HG02571 (cell line): Measurements from ENCODE around the gene GCGR.

Source experiments
- ATAC-seq: cut with Tn5 transposase; IDR thresholded peaks from one replicate; pipeline ENCODE4 v1.9.1; 2021; ENCODE audit warnings: mild to moderate bottlenecking, moderate library complexity; ENCODE audit not compliant: unreplicated experiment

GCGR gene

DNA sequence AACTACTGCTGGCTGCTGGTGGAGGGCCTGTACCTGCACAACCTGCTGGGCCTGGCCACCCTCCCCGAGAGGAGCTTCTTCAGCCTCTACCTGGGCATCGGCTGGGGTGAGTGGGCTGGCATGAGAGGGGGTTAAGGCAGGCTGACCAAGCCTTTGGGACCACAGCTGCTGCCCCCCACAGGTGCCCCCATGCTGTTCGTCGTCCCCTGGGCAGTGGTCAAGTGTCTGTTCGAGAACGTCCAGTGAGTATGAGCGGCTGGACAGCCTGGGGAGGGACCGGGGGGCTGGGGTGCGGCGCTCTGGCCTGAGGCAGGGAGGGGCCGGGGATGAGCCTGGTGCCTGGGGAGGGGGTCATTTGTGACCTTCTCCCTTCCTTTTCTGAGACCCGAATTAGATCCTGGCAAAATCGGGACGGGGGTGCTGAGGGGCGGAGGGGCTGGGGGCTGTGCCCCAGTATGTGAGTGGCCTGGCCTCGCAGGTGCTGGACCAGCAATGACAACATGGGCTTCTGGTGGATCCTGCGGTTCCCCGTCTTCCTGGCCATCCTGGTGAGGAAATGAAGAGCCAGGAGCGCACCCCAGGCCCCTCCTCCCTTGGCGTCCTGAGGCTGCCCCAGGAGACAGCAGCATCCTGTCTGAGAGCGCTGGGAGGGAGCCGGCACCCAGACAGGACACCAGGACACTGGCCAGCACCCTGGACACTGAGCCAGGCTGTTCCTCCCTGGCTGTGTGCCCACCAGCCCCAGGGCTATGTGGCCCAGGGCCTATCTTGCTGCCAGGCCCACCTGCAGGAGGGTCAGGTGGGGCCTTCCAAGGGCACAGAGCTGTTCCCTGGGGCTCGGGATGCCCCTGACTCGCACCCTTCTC, 8.0 kb downstream of the GCGR start:
- no peak for ATAC-seq

- ATAC-seq = no peak
Observed at GRCh38 chr17:81812571-81813370, 8.8 kb downstream of the GCGR start.

DNA sequence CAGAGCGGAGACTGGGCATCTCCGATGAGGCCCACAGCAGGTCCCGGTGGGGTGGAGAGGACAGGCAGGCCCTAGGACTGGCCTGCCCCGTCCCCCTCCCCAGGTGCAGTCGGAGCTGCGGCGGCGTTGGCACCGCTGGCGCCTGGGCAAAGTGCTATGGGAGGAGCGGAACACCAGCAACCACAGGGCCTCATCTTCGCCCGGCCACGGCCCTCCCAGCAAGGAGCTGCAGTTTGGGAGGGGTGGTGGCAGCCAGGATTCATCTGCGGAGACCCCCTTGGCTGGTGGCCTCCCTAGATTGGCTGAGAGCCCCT, 9.4 kb downstream of the GCGR start:
- no peak for ATAC-seq

DNA sequence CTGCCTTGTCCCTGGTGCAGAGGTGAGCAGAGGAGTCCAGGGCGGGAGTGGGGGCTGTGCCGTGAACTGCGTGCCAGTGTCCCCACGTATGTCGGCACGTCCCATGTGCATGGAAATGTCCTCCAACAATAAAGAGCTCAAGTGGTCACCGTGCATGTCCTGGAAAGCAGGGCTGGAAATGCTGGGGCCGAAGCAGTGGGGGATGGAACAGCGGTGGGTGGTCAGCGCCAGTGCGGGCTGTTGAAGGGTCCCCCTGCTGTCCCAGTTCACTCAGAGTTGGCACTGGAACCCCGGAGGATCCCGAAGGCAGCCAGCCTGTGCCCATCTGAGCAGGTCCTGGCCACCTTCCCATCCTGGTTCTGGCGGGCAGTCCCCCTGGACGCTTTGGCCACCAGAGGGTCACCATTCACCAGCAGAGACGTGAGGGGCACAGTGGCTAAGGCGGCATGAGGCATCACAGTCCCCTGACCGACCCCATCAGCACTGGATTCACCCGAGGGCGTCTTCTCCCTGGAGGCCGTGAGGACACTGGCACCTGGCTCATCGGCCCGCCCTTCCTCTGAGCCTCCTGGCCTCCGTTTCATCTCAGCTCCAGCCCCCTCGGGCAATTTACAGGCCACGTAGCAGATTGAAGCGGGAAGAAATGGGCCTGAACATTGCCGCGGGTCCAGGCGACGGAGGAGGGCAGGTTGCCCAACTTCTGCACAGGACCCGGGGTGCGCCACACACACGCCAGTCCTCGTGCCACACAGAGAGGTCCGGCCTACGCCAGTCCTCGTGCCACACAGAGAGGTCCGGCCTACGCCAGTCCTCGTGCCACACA, 10.1 kb downstream of the GCGR start:
- no peak for ATAC-seq

DNA sequence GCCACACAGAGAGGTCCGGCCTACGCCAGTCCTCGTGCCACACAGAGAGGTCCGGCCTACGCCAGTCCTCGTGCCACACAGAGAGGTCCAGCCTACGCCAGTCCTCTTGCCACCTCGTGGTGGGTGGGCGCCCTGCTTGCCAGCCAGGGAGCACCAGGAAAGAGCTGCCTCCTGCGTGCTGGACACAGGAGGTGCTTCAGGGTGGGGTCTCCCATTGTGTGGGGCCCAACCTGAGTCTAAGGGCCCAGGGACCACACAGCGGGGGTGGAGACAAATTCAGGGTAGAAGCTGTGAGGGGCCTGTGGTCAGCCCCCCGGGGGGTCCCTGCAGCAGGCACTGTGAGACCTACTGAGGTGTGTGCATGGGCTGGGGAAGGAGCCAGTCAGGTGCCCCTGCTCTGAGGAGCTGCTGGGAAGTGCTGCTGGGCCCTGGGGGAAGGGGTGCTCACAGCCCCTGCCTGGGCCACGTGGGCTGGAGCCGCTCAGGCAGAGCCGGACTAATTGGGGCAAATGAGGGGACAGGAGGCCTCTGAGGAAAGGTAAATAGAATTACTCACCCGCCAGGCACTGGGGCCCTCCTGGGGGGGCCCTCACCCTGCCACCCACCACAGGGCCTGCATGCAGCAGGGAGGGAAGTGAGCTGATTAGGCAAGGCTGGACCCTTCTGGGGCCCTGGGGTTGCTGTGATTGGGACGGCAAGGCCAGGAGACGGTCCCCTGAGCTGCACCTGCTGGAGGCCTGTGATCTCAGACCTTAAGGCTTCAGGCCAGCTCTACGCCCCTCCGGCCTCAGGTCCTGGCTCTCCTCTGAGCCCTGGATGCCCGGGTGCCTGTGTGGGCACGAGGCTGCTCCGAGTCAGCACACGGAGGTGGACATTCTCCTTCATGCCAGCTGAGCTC, 11.0 kb downstream of the GCGR start:
- ATAC-seq = no peak

- no peak for ATAC-seq
Observed at GRCh38 chr17:81815646-81815986, 11.7 kb downstream of the GCGR start.

DNA sequence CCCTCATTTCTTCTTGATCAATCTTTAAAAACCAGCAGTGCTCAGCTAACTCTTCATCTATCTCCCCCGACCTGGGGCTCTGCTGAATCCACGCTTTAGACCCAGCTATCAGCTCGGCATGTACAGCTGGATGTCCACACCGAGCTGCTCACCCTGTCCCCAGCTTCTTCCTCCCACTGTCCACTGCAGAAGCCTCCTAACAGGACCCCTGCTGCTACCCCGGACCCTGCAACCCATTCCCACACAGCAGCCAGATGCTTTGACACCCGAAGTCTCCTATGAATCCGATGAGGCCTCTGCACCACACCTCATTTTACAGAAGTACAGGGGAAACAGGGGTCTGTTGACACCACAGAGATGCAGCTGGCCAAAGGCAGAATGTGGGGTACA, 13.8 kb downstream of the GCGR start:
- ATAC-seq = no peak

GRCh38 chr17:81819708-81820107, 15.8 kb downstream of the GCGR start:
- no peak for ATAC-seq

DNA sequence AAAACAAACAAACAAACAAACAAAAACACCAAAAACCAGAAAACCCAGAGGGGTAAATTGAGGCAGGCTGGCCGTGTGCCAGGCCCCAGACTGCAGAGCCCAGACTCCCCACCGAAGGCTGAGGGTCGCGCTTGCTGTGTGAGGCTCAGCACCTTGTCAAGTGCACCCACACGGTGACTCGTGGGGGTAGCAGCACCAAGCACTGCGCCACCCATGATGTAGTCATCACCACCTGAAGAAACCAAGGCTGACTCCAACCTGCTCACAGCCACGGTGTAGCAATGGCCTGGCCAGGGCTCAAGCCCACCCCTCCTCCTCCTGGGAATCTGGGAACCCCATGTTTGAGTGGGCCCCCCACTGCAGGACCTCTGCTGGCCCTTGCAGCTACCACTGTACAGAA, 17.2 kb downstream of the GCGR start:
- no peak for ATAC-seq

DNA sequence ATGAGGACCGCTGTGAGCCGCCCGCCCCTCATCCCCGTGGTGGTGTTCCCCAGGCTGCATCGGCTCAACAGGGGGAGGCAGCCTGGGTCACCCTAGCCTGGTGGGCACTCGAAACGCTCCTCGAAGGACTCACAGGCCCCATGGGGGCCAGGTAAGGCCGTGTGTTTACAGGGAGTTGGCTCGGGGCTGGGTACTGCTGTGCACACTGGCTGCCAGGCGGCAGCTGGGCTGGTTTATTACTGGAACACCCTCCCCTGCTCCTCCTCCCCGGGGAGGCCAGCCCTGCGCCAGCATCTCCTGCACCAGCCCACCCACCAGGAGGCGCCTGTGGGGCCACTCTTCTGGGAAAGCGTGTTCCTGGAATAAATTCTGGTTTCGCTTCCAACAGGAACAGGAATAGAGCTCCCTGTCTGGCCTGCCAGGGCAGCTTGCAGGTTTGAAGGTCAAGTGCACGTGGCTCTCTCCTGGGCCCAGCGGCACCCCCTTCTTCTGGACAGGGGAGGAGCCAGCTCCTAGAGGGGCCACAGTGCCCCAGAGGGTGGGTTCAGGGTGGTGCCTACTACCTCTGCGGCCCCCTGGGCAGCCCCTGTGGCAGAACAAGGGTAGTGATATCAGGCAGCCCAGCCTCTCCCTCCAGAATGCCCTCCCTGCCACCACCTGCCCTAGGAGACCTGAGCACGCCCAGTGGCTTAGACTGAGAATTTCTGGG, 17.8 kb downstream of the GCGR start:
- no peak for ATAC-seq

GRCh38 chr17:81822312-81822637, 18.3 kb downstream of the GCGR start:
- ATAC-seq = no peak

- ATAC-seq = no peak
Observed at GRCh38 chr17:81822996-81823819, 19.3 kb downstream of the GCGR start.

DNA sequence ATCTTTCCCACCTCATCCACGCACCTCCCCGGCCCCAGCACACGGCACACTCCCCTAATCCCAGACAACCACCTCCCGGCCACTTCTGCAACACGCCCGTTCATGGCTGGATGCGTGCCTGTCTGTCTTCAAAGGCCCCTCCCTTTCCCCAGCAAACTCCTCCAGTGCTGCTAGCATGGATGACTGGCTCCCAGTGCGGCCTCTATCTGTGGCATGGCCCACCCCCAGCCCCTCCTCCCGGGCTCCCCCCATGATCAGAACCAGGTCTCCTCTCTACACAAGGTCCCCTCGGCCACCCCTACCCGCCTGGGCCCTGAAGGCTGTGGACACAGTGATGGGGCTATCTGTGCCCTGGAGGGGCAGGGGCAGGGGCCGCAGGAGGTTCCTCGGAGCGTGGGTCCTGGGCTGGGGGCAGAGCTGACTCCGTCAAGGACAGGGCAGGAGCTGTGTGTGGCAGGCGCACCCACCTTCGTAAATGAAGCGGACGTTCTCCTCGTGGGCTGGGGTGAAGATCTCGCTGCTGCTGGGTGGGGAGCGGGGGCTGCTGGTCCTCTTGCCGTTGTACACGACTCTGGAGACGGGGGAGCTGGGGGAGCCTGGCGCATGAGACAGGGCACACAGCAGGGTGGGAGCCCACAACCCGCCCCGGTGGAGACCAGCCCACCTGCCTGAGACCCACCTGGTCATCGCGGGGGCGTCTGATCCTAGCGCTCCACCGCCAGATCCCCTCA, 20.0 kb downstream of the GCGR start:
- no peak for ATAC-seq

DNA sequence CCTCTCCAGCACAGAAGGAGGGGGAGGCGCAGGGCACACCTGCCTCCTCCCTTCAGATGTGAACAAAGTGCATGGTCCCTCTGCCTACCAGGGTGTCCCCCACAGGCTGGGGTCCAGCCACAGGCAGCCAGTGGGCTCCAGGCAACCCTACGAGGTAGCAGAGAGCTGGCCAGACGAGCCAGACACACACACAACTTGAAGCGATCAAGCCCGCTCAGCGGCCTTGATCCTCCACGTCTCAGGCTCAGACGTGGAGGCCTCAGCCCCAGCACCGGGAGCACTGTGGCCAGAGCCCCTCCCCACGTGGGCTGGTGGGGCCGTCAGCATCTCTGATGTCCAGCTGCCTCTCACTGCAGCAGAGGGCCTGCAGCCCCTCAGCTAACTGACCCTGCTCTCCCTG, 20.6 kb downstream of the GCGR start:
- no peak for ATAC-seq

GRCh38 chr17:81825841-81826466, 22.0 kb downstream of the GCGR start:
- ATAC-seq = no peak

GRCh38 chr17:81828656-81829055, 24.7 kb downstream of the GCGR start:
- no peak for ATAC-seq

DNA sequence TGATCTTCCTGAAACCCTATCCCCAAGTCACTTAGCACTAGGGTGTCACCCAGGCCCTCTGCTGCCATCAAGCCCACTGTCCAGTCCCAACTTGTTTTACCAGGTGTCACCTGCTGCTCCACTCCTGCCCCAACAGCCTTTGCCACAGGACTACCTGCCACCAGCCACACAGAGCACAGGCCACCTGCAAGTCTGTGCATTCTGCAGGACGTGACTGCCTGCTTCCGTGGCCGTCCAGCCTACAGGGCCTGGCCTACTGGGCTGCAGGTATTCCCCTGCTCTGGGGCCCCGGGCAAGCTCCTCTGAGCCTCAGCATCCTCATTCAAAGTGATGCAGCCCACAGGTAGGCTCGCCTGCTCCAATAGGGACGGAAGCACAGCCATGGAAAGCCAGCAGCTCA, 25.9 kb downstream of the GCGR start:
- no peak for ATAC-seq

GRCh38 chr17:81831563-81831956, 27.6 kb downstream of the GCGR start:
- ATAC-seq = no peak
